Renal pelvis (tissue), 4 donors: Measurements from ENCODE around the gene PDE7B. TPM values are rescaled to one million over a fixed set of nuclear protein-coding genes. Genes with fewer than 3 reads are reported as not detected.

Source experiments
- DNase-seq: peaks from one replicate; pipeline ENCODE4 v3.0.0-alpha.2; 2013
- polyA plus RNA-seq, 3 donors: library from polyadenylated mRNA; unstranded; fragments of 120-200 nt; gene quantifications; one replicate each; pipeline ENCODE4 v1.2.1, GENCODE V29; 2013; ENCODE audit not compliant: insufficient read length in 3 of 3

Gene PDE7B
- polyA plus RNA-seq, 3 donors, result 6.1 to 9.8 (median 8.1) TPM

DNA sequence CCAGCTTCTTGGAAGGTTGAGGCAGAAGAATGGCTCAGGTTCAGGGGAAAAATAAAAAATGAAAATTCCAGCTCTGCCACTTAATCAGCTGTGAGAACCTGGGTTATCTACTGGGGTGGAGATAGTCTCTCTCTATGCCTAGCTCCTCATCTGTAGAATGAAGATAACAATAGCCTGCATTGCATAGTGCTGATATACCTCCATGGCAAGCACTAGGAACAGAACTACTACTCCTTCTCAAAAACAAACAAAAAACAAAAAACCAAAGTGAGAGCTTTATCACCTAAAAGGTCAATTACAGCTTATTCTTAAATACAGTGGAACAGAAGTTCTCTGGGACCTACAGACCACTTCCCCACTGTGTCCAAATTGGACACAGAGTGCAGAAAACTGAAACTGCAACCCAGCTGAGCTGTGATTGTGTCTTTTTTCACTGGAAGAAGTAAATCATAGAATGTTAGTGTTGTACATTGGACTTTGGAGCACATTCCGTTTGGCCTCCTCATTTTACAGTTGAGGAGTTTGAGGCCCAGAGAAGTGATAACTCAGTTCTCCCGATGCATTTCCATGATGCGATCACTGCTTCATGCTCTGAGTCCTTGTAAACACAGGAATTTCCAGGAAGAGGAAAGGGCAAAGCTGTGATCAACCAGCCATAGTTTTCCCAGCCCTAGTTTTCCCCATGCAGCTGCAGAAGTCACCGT is 375.3 kb downstream of the PDE7B start:
- DNase-seq, result peak; percentile 52

- DNase-seq, result no peak
Observed at GRCh38 chr6:136228814-136229213, 377.3 kb downstream of the PDE7B start.

GRCh38 chr6:136230219-136230853 is 378.8 kb downstream of the PDE7B start:
- no peak for DNase-seq

GRCh38 chr6:136232701-136233100 is 381.2 kb downstream of the PDE7B start:
- DNase-seq, result no peak

DNA sequence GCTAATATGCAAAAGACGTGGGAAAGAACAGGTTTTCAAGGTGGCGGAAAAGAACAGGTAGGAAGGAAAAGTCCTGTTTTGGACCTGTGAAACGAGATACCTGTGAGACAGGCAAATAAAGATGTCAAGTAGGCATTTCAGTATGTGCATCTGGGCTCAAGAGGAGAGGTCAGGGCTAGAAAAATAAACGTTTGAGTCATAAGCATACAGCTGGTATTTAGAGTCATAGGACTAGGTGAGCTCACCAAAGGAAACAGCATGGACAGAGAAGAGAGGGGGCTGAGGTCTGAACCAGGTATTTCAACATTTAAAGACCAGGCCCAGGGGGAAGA is 383.7 kb downstream of the PDE7B start:
- no peak for DNase-seq

DNA sequence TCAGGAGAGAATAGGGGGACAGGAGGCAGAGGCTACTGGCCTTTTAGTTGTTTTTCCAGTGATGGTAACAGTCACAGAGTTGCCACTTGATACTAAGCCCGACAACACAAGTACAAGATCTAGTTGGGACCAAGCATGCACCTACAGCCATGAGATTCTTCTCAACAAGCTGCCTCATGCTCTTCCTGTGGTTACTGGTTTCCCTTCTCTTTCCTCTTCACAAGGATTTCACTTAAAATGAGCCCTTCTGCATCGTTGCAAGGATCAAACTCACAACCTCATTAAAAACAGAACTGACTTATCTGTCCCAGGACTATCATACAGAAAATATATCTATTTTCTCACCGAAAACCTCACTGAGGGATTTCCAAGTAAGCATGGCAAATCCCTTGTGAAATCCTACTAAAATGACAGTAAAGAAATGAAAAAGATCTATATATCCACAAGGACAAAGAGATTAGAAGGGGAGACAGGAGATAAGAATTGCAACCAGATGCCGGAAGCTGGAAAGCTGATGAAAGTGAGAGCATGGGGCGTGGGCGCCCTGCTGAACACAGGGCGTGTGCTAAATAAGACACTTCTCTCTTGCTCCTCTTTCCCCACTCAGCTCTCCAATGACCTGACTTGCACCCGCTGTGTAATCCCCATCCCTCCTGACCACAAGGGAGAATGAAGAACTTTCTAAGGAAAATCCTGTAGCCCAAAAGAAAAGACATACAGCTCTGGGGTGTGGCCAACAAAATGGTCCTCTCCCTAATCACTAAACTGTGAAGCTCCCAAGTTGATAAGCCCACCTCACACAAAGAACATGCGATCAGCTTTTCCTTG is 385.2 kb downstream of the PDE7B start:
- no peak for DNase-seq

DNA sequence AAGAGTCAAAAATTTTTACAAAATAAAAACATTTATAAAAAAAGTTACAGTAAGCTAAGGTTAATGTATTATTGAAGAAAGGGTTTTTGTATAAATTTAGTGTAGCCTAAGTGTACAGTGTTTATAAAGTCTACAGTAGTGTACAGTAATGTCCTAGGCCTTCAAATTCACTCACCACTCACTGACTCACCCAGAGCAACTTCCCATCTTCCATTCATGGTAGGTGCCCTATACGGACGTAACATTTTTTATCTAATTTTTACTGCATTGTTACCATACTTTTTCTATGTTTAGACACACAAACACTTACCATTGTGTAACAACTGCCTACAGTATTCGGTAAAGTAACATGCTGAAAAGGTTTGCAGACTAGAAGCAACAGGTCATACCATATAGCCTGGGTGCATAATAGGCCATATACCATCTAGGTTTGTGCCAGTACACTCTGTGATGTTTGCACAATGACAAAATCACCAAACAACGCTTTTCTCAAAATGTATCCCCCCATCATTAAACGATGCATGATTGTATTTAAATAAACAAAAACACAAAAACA is 392.6 kb downstream of the PDE7B start:
- no peak for DNase-seq
